Measurements from ENCODE around the gene ANKS3.

ANKS3 gene

DNA sequence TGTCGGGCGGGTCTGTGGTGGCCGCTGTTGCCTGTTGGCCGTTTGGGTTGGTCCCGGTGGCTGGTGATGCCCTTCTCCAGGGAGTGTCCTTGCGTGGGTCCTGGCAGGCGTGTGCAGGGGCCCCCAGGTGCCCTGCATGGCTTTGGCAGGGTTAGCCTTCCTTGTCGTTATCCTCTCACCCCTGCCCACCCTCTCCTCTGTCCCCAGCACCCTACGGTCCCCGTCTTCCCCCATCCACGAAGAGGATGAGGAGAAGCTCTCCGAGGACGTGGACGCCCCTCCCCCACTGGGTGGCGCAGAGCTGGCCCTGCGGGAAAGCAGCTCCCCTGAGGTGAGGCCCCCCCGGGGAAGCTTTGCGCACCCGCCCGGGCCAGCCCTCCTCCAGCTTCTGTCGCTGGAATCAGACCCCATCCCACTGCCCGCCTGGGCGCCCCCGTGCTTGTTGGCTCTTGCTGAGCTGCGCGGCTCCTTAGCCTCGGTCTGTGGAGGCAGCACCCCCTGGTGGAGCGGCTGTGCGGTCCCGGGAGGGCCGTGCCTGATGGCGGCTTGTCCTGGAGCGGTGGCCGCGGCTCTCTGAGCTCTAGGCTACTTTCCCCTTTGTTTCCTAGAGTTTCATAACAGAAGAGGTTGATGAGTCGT, 51.3 kb downstream of the ANKS3 start:
- FAIRE-seq: no peak

DNA sequence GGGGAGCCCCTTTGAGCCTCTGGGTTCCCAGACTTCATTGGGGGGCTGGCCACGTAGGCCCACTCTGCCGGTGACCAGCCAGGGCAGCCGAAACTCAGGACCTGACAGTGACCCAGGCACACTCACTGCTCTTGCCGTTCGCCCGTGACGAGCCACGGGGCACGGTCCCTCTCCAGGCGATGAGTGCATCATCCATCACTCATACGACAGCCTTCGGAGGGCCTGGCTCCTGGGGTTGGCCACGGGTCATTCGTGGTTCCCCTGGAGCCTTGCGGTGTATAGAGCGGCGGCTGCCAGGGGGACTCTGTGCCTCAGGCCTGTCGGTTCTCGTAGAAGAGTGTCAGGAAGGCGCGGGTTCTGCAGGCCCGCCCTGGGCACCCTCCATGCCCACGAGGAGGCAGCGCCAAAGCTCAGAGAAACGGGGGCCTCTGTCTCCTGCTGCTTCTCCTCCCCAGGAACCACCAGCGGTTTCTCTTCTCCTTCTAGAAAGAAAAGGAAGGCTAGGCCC, 51.9 kb downstream of the ANKS3 start:
- no peak for FAIRE-seq

DNA sequence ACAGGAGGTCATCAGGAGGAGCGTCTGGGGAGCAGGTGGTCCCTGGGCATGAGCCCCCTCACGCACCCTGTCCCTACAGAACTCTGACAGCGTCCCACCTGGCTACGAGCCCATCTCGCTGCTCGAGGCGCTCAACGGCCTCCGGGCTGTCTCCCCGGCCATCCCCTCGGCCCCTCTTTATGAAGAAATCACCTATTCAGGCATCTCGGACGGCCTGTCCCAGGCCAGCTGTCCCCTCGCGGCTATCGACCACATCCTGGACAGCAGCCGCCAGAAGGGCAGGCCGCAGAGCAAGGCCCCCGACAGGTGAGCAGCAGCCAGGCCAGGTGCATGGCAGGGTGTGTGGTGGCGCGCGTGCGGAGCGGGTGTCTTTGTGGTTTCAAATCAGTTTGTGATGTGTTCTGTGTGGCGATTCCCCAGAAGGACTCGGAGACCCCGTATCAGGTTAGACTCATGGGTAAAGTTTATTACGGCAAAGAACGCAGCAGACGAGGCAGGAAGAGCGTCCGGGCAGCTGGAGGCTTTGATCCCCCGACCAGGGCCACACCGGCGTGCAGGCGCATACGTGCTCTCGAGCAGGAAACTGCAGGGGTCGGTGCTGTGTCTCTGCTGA, 52.5 kb downstream of the ANKS3 start:
- no peak for FAIRE-seq

DNA sequence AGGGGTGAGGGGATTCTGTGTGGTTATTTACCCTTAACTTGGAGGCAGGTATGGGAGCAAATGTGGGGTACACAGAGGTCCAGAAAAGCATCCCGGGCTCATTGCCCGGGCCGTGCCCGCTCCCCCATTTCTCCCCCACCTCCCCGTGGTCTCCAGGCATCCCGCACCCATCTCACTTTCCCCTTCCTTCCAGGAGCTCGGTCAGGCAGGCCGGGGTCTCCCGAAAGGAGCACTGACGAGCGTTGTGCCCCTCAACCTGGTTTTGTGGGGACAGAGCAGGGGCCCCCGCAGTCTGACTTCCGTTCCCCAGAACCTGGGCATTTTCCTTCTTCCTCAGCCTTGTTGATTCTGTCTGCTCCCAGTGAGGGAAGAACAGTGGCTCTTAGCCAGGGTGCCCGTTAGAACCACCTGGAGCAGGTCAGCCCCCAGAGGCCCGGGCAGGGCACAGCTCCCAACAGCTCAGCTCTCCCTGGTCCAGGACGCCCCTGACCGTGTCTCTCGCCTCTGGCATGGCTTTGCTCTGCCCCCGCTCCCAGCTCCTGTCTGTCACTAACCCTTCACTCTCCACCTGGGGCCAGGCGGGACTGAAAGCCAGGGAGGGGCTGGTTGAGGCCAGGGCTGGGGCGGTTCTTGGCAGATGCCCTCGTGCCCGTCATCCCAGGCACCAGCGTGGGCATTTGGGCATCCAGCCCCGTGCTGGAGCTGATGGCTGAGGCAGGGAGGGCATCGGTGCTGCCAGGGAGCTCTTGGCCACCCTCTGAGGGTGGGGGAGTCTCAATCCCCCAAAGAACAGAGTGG, 53.2 kb downstream of the ANKS3 start:
- no peak for FAIRE-seq

DNA sequence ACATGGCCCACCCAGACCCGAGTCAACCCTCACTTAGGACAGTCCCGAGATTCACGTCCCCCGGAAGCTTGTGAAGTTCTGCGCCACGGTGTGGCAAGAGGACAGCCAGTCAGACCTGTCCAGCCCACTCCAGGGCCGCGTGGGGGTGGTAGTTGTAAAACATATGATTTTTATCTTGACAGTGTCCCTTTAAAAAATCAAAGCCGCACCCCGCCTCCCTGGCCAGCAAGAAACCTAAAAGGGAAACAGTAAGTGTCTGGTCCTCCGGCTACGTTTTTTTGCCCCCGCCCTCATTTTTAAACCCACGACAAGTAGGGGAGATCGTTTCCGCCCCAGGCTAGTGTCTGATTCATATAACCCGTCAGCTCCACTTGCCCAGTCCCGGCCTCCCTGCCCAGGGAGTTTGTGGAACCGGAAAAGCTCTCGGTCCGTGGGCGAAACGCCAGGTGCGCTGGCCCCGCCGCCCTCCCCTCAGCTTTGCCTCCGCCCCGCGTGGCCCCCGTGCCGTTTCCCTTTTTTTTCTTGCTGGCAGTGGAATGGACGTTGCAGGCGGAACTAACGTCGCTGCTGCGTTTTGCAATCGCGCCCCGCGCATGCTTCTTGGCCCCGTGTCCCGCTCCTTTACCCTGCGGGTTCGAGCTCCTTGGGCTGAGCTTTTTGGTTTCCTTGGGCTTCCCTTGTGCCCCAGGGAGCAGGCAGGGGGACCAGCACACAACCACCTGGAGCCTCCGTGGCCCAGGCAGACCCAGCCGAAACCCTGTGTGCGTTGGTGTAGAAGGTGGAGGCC, 54.0 kb downstream of the ANKS3 start:
- no peak for FAIRE-seq

DNA sequence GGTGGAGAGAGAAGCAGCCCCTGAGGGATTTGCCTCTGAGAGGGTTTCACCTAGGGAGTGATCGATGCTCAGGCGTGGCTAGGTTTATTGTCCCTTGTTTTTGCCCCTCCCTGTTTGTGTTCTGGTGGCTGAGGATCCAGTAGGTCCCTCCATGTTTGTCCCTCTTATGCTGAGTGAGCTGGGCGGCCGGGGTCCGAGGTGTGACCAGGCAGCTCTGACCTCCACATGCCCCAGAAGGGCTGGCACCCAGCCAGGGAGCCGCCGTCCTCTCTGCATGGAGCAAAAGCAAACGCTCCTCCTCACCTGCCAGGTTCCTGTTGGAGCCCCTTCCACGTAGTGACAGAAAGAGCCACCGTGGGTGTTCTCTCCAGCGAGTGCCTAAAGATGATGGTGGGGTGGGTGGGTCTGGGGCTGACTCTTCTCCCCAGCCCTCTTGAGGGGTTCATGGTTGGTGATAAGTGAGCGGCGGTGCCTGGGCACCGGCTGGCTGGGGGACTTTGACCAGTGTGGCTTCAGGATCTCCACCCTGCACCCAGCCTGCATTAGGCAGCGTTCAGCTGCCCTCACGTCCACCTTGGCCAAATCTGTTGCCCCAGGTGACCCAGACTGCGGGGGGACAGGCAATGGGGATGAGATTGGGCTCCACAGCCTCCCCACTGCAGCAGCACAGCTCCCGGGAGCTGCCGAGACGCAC, 54.8 kb downstream of the ANKS3 start:
- FAIRE-seq: no peak

DNA sequence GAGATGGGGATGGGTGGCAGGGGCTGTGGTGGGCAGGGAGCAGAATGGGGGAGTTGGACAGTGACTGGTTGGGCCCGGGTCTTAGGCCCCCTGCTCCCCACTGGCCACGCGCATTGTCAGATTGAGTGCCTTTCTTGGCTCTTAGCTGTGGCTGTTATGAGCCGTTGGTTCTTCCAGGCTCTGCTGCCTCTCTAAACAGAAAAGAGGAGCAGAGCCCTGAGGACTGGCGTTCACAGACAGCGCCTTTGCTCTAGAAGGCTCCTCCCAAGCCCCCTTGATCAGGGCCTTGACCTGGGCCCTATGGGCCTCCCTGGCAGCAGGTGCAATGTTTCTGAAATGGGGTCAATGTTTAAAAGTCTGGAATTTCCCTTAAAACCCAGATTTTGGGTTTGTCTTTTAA, 55.5 kb downstream of the ANKS3 start:
- FAIRE-seq: no peak

DNA sequence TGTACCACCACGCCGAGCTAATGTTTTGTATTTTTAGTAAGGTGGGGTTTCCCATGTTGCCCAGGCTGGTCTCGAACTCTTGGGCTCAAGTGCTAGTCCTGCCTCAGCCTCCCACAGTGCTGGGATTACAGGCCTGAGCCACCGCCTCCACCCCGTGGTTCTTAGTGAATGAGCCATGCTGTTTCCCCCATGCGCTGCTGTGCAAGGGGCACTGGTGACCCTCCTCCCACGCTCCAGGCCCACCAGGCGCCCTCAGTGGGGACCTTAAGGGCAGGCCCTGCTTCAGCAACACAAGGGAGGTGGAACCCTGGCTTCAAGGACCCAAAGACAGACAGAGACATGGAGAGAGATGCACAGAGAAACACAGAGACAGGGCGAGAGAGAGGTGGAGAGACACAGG, 56.1 kb downstream of the ANKS3 start:
- FAIRE-seq: no peak

DNA sequence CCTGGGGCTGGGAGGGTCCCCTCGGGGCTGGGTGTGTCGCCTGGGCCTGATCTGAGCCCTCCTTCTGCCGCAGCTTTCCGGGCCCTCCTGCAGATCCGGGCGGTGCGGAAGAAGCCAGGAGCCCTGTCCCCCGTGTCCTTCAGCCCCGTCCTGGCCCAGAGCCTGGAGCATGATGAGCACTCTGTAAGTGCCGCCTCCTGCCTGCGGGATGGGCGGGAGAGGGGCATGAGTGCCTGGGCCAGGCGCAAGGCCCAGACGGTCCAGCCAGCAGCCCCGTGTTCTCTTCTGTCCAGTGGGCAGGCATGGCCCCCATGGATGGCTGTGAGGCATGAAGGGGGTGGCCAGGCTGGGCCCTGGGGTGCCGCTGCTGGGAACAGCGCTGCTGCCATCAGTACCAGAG, 56.7 kb downstream of the ANKS3 start:
- FAIRE-seq: no peak

DNA sequence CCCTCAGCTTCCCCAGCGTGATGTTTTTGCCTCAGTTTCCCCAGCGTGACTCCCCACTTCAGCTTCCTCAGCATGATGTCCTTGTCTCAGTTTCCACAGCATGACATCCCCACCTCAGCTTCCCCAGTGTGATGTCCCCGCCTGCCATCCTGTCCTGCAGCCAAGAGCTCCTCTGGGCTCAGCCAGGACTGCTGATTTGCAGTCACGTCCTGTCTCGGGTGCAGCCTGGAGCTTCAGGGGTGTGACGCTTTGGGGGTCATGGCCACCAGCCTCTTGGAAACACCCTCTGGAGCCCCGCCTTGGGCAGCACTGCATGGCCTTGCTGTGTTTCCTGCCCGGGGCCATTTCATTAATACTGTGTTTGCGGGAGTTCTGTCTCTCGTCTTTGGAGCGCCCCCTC, 57.2 kb downstream of the ANKS3 start:
- FAIRE-seq: no peak

DNA sequence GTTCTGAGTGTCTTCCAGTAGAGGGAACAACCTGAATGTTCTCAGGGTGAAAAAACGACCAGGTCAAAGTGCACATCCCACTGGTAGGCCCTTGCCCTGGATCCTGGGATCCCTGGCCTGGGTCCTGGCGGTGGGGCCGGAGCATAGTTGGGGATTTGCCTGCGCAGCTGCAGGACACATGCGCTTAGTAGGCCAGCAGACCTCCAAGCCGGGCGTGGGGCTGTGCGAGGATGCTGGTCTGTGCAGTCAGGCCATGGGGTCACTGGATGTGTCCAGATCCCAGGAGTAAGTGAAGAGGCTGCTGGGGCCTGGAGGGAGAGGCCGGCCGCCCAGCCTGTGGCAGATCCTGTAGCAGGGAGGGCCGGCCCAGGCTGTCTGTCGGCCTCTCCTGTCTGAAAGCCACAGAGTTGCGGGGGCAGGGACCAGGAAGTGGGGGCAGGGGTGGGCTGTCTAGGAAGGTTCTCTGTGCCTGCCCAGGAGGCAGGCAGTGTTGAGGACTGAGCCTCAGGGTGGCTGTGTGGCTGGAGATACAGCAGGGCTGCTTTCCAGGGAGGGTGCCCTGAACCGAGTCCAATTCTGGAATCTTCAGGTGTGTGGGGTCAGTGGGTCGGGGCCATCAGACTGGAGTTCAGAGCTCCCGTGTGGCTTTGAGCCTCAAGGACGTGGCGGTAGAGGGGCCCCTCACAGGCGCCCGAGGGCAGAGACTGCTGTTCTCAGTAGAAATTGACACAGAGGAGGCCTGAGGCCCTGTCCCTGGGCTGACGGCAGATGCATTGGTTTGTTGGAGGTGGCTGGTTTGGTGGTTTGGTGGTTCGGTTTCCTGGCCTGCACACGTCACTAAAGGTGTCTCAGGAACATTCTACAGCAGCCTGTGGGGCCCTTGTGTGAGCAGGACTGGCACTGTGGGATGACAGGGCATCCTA, 57.9 kb downstream of the ANKS3 start:
- FAIRE-seq: no peak

DNA sequence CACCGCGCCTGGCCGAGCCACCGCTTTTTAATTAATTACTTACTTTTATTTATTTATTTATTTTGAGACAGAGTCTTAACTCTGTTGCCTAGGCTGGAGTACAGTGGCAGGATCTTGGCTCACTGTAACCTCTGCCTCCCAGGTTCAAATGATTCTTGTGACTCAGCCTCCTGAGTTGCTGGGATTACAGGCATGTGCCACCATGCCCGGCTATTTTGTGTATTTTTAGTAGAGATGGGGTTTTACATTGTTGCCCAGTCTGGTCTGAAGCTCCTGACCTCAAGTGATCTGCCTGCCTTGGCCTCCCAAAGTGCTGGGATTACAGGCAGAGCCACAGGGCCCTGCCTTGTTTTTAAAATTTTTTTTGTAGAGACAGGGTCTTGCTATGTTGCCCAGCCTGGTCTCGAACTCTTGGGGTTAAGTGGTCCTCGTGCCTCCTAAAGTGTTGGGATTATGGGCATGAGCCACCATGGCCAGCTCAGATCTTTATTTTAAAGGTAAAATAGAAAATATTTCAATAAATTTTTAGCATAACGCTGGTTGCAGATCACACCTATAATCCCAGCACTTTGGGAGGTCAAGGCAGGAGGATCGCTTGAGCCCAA, 59.0 kb downstream of the ANKS3 start:
- FAIRE-seq: no peak

DNA sequence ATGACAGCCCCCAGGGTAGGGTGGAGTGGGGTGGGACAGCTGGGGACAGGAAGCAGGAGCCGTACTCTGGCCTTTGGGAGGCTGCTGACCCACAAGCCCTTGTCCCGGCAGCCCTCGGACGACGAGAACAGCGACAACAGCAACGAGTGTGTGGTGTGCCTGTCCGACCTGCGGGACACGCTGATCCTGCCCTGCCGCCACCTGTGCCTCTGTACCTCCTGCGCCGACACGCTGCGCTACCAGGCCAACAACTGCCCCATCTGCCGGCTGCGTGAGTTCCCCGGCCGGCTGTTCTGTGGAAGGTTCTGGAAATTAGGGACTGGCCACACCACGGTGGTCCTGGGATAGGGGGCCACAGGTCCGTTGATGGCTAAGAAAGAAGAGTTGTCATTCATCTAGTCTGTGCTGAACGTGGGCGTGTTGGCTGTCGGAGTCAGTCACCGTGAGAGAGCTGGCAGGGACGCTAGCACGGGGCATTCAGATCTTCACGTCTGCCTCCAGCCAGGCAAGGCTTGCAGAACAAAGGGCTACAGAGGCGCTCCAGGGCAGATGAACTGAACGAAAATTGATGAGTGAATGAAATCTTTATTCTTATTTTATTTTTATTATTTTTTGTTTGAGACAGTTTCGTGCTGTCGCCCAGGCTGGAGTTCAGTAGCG, 60.6 kb downstream of the ANKS3 start:
- FAIRE-seq: no peak

DNA sequence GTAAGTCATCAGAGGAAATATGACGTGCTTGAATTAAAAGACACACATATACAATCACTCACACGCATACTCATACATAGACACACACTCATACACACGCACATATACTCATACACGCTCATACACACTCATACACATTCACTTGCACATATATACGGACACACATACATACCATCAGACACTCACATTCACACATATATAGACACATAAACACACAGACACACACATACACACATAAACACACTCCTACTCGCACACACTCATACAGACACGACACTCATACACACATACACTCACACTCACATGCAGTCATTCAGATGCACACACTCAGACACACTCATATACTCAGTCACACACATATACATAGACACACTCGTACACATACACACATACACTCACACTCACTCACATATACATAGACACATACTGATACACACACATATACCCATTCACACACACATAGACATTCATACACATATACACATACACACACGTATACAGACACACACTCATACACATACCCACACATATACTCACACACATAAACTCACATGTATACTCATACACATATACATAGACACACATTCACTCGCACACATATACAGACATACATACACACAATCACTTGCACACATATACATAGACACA, 65.6 kb downstream of the ANKS3 start:
- FAIRE-seq: no peak

DNA sequence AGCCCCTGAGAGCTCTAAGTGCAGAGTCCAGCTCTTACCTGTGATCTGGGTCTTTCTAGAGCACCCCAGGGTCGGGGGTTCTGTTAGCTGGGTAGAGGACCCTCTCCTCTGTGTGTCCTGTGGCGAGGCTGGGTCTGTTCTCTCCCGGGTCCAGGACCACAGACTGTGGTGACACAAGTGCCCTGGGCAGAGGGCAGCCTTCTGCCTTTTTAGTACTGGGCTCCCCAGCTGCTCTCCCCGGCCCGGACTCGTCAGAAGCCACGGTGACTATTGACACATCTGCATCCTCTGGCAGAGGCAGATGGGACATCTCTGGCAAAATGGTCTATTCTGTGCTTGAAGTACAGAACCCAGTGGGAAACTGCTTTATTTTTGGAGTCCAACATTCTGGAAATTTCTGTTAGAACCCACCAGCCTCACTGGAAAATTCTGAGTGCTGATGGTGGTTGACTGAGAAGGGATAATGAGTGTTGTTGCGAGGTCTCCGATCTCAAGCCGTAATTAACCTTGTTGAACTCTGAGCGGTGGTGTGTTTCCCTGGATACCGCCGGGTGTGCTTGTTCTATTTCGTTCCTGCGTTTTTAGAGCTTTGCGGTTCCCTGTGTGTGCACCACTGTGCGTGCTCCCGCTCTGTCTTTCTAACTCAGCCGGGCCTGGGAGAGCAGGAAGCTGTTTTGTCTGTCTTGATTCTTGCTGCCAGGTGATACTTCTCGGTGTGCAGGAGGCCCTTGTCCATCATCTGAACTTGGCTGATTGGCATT, 66.7 kb downstream of the ANKS3 start:
- no peak for FAIRE-seq

DNA sequence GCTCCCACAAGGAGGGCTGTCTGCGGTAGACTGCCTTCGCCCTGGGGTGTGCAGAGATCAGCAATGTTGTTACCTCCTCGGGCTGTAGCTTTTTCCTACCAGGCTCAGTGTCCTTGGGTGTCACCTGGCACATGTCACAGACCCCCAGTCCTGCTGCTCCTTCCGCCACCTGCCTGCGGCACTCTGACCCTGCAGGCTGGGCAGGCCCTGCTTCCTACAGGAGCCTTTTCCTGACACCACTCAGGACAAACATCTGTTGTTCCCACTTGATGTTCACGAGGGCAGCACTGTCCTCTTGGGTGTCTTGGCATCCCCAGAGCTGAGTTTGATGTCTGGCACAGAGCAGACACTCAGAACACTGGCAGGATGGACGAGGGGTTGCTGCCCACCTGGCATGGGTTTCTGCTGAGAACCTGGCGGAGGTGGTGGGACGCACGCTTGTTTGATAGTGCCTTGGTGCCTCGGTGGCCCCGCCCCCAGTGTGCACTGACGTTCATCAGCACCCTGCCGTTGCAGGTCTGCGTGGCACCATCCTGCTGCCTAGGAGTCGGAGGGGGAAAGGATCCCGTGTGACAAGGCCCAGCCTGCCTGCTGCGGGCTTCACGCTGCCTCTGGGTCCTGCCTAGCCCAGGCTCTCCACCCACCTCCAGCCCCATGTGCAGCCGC, 67.4 kb downstream of the ANKS3 start:
- FAIRE-seq: no peak

DNA sequence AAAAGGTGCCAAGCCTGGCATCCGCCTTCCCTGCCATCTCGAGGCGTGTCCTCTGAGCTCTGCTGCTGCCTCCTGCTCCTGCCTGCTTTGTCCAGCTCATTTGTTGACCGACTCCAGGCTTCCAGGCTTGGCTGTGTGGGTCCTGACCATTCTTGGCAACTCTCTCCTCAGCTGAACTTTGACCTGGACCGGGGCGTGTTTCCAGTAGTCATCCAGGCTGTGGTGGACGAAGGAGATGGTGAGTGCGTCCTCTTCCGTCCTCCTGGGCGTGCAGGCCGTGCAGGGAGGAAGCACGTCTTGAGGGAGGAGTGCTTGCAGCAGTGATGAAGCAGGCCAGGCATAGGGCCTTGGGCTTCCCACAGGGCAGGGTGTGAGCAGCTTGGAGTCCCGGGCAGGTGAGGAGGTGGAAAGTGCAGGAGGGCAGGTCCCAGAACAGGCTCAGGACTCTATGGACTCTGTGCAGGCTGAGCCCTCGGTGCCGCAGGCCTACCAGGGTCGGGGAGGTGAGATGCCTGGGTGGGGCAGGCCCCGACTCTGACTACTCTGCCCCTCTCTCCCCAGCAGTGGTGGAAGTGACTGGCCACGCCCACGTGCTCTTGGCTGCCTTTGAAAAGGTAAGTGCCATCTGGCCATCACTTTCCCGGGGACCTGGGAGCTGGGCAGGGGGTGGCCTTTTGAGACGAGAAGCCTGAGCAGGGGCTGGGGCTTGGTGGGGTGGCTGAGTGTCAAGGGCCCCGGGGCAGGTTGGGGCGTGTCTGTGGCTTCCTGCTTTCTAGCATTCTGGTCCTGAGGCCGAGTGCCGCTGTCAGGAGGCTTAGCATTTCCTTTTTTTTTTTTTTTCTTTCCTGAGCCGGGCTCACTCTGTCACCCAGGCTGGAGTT, 69.3 kb downstream of the ANKS3 start:
- FAIRE-seq: no peak
